GM19468 (cell line): ENCODE measurements around the gene FRMD3.

Source experiments
- ATAC-seq: cut with Tn5 transposase; IDR thresholded peaks from one replicate; pipeline ENCODE4 v1.9.1; 2021; ENCODE audit warnings: mild to moderate bottlenecking, moderate library complexity, moderate number of reproducible peaks; ENCODE audit not compliant: unreplicated experiment; ENCODE audit errors: extremely low read depth

Gene FRMD3

DNA sequence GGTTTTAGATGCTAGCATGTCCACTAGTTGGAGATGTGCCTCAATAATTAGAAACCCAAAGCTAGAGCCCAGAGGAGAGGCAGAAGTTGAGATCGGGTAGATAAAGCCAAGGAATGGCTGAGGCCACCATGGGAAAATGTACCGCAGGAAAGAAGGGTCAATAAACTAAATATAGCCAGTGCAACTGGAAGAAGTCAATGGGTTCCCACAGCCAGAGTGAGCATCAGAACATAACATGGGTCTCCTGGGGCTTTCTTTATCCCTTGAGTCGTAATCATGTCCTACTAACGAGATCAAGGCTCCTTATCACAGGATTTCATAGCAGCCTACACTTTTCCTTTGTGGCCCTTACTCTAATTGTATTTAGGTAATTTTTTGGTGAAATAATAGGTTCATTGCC is 61.7 kb downstream of the FRMD3 start:
- ATAC-seq: no peak

DNA sequence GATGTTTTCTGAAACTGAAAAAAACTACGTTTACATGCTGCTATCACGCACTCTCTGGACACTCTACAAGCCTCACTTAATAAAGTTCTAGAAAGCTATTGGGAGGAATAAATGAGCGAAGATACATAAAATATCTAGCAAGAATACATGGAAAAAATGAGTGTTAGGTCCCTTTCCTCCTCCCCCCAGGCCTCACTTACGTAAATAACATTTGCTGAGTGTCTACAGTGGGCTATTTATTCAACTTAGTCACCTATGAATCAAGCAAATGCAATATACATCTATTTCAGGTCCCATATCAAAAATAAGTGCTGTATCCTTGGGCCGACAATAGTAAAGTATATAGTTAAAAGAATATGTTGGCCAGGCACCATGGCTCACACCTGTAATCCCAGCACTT is 62.5 kb downstream of the FRMD3 start:
- no peak for ATAC-seq

DNA sequence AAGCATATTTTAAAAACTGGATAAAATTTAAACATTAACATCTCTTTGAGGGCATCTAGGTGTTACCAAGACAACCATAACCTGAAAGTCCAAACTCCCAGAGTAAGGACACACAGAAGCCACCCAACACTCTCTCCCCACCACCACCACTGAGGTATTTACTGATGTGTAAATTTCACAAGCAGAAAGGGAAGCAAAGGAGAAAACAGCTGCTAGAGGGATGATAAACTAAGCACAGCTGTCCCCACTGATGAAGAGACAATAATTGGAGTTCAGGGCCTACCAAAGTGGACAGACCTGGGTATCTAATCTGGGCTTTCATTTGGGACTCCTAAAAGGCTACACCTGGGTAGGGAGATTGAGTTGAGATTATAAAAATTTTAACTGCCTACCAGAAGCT is 63.6 kb downstream of the FRMD3 start:
- no peak for ATAC-seq

DNA sequence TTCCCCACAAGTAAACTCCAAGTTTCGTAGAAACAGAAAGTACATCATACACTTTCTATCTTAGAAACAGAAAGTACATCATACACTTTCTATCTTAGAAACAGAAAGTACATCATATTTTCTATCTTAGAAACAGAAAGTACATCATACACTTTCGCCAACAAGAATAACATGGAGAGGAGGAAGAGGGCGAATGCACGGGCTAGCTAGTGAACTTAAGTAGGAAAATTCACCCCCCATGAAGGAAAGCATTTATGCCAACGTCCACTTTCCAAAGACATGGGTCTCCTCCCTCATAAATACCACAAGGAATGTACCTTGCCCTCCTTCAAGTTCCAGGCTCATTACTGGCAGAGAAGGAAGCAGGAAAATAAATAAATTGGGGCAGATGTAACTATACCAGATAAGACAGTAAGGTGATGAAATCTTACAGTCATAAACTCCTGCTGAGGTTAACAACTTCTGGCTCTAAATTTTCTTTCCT is 64.7 kb downstream of the FRMD3 start:
- ATAC-seq: peak; percentile 90

DNA sequence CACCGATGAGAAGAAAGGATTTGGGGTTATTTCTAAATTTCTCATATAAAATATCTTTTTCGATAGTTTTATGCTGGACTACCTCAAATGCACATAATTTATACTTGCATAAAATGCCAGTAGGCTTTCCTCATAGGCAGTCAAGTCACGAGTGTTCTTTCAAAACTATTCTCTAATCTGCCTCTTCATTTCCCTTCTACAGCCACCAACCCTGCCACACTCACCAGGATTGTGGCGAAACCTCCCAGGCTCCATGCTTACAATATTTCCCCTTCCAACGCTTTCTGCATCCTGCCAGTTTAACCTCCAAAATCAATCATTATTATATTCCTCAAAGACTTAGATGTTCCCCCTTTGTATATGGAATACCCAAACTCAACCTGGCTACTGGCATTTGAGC is 65.4 kb downstream of the FRMD3 start:
- no peak for ATAC-seq

DNA sequence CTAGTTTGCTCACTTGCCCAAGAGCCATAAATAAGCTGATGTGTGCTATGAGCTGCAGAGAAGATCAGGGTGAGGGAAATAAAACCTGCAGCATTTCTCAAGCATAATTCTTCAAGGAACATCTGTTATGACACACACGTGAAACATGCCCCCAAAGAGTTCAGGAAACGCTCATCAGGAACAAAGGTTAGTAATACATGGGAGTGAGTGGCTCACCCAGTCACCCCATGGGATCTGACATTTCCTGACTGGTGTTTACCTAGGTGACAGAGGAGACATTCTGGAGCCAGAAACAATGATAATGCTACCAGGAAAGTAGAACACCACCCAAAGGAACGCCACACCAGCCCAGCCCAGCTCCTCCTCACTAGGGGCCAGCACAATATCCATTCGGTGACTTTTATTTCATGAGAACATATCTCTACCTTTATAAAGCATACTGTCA is 66.0 kb downstream of the FRMD3 start:
- ATAC-seq: no peak

DNA sequence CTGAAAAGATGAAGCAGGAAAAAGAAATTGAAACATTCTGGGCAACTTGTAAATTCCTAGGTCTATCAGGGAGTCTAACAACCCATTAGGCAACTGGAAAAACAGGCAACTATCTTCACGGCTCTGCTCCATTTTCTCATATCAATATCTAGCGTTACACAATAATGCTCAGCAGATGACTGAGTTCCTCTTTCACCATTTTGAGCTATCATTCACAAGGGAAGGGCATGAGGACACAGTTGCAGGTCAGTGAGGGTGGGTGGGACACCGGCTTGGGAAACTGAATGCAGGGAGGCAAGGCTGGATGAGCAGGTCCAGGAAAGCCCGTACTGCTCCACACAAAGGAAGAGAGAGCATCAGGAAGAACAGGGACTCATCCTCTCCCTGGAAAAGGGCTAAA is 67.0 kb downstream of the FRMD3 start:
- no peak for ATAC-seq

DNA sequence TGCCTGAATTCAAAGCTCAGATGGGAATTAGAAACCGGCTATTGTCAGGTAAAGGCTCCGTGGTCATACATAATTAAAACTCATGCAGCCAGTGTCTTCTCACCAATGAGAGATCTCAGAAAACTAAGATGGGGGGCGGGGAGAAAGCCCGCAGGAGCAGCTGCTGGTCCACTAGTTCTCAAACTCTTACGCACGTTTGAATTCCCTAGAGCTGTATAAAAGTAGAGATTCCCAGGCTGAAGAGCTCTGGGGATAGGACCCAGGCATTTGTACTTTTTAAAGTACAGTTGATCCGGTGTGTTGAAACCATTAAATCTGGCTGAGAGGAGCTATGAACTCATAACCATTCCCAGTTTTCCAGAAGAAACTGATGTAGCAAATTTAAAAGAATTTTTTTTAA is 68.5 kb downstream of the FRMD3 start:
- ATAC-seq: no peak

DNA sequence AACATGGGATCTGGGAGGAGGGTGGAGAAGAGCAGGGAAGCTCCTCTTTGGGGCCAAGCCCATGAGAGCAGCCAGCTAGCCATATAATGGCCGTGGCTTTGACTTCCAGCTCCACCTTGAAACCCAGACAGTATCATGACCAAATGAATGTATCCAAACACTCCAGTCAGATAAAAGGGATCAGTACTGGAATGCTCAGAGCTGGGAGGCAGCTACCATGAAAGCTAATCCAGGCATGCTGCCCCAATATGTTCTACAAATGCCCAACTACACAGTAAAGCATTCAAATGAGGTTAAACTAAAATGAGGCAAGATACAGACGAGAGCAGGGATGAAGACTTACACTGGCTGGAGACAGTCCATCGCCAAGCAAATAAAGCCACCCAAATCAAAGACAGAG is 69.4 kb downstream of the FRMD3 start:
- ATAC-seq: no peak

DNA sequence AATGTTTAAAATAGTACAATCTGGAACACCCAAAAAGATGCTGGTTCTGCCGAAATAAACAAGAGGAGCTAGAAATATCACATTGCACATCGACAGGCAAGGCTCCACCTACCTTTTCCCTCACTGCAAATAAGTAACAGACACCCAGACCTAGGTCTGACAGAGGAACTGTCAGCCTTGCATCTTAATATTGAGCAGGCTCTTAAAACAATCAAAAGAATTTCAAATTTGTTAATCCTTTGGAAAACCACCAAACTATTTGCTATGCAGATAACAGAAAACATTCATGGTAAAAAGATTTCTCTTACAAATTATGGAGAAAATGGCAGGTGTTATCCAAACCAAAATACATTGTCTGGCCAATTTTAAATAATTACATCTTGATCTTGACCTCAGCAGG is 71.3 kb downstream of the FRMD3 start:
- ATAC-seq: no peak

DNA sequence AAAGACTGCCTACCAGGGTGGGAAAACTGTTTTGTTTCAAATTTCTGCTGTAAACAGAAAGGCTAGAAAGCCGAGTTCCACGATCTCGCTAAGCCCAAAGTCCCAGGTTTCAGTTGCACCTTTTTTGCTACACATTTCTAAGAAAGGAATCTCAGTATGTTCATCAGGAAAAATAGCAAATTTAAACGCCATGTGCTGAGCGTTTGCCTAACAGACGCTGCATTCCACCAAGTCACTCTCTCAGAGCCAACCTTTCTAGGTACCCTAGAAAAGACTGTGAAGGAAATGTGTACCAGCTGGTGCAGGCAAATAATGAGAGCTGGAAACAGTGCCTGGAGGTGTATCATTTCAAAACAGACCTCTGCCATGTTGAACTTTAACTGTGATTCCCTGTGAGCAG is 71.8 kb downstream of the FRMD3 start:
- no peak for ATAC-seq

DNA sequence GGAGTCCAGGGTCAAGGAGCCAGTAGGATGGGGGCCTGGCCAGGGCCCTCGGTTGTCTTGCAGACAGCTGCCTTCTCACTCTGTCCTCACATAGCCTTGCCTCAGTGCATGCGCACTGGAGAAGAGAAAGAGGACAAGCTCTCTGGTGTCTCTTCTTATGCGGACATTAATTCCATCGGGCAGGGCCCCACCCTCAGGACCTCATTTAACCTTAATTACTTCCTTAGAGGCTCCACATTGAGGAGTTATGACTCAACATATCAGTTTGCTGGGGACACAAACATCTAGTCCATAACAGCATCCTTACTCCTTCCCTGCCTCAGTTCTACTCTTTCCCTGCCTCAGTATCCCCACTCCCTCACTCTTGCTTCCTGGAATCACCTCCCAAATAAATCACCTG is 78.4 kb downstream of the FRMD3 start:
- no peak for ATAC-seq

DNA sequence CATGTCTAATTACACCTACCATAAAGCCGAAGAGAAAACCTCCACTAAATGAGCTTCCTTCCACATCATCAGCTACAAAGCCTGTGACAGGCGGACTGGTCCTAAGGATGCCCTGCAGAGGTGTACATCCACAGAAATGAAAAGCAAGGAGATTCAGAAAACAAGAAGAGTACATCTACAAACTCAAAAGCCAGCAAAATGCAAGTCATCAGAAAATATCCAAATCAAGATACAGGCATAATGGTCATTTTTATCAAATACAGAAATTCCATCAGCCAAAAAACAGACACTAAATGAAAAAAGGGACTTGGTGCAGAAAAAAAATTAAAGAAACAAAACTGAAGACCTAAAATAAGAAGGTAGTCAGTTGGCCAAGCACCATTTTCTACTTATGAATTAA is 79.7 kb downstream of the FRMD3 start:
- ATAC-seq: no peak

DNA sequence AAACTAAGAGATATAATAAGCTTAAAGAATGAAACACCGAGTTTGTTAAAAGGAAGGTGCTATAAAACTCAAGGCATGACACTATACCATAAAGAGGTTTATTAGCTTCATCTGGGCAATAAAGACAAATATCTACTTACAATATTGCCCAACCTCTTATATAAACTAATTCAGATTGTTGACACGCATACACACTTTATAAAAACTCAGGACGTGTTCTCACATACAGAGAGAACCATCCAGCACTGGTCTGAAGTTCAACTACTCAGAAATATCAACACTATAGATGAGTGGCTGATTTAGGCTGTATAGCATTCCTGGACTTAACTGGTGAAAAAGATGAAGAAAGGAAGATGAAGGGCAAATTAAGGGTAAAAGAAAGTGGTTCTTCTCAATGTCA is 81.2 kb downstream of the FRMD3 start:
- ATAC-seq: no peak

DNA sequence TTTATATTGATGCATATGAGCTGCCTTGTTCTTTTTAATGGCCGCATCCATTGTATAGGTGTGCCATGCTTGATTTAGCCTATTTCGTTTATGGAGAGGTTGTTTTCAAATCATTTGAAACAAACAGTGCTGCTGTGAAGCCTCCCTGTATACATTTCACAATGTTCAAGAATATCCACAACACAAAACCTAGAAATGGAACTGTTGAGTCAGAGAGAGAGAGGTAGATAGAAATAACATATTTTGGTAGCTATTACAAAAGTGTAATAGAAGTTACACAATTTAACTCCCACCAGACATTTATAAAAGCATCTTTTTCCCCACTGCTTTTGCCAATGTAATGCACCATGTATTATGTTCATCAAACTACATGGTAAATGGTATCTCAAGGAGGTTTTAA is 82.0 kb downstream of the FRMD3 start:
- ATAC-seq: no peak

DNA sequence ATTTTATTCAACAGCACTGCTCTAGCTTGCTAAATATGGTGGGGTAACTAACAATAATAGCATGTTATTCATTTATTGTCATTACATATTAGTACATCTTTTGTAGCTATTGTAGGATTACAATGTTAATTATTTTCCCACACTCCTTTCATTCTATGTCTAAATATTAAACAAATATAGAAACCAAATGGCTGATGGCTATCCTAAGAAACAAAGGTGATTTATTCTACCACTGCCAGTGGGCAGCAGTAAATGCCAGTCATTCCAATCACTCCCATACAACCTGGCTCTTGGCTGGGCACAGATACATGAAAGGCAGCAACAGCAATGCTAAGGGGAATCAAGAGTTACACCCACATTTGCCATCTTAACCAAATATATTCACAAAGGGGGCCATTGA is 84.1 kb downstream of the FRMD3 start:
- no peak for ATAC-seq

DNA sequence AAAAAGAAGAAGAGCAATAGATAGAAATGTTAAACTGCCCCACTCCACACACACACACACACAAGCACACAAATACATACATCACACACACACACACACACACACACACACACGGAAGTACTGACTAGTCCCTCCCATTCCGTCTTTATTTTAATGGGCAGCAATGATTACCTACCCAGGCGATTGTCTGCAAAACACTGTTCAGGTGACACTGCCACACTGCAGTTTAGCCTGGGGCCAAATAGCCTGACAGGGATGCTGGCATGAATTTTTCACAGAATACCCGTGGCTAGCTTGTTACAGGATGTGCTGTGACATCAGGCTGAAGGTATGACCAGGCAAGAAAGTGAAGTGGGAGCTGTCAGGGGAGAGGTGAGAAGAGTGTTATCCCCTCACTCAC is 86.9 kb downstream of the FRMD3 start:
- ATAC-seq: no peak

DNA sequence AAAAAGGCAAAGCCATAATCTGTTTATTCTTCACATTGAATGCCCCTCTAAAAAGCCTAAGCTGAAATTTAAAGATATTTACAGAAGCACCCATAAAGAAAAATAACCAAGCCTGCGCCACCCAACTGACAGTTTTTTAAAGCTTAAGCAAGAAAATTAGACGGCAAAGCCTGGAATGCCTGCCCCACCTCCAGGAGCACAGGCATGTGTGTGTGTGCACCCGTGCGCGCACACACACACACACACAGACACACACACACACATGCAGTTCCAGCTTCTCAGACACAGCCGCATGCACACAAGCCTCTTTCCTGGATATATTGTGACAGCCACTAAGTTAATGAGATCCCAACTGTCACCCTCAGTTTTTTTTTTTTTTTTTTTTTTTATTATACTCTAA is 88.2 kb downstream of the FRMD3 start:
- no peak for ATAC-seq

DNA sequence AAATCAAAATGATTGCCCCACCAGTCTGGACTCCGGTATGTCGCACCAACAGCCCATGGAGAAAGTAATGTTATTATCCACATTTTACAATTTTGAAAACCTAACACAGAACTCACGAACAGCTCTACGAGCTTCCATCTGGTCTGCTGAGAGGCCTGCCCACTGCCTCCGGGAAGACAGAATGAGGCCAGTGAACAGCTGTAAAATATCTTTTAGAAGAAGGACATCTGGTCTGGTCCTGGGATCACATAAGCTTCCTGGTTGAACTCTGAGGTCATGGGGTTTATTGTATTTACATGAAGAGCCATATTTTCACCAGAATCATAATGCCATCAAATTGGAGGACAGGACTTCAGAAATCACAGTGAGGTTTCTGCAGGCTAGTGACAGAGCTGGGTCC is 89.0 kb downstream of the FRMD3 start:
- no peak for ATAC-seq

DNA sequence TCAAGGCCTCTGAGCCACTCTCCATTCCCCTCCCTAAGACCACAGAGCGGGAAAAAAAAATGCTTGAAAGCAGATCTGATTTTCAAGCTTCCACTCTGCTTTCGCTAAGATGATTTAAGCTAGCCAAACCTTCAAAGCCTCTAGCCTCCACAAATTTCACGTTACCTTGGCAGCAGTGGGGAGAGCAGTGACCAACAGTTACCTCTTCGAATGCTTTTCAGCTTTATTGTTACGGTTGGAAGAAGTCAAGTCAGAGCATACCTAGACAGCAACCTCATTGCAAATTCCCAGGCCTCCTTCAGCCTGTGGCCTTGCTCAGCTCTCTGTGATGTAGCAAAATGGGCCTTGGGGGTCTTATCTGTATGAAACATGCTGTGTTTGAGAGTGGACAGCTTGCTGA is 89.6 kb downstream of the FRMD3 start:
- ATAC-seq: no peak

DNA sequence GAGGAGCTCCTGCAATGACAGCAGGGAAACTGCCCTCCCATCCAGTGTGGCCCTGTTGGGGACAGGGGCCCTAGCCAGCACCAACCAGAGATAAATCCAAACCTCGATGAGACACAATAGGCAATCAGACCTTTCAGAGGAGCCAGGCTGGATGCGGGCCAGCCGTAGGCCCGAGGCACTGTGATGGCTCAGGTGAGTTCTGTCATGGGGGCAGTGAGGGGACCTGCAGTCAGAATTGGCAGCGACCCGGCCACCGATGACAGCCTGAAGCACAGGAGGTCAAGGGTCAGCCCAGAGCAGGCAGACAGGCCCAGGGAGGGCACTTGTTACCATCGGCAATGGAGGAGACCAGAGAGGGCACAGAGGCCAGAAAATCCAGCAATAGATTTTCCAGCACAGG is 90.8 kb downstream of the FRMD3 start:
- ATAC-seq: no peak

DNA sequence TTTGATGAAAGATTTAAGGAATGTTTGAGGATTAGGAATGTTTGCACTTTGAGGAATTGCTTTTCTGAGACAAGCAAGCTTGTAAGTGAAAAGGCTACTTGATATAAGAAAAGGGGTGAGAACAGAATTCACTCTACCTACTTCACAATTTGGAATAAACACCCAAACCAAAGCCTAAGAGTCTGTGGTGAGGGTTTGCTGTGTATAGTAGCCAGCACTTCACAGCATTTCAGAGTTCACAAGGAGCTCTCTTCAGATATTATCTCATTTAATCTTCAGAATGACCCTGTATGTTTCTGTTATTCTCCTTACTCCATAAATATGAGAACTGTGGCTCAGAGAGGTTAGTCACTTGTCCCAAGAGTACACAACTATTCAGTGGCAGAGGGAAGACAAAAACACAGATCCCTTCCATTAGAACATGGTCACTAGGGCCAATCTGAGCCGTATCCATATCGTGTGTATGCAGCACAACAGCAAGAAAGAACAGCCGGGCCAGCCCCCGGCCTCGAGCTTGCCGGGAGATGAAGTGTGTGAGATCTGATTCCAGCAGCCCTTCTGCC is 92.4 kb downstream of the FRMD3 start:
- no peak for ATAC-seq

DNA sequence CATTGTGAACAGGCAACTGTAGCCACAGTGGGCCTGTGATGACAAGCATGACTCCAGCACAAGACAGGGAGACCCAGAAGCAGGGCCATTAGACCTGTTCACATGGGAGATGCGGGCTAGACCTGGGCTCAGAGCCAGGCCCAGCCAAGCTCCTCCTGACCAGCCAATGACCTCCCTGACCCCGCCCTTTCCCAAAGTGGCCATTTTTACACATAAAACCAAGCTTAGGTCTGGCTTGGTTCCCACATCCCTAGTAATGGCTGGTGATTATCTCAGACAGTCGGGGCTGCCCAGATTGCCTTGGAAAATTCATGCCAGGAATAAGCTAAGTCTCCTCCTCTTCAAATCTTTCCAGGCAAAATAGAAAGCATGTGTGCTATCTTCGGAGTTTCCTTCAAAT is 94.1 kb downstream of the FRMD3 start:
- ATAC-seq: no peak
